GM21529 (cell line): ENCODE data around the gene ADGRB3.
"Not testable (repeated sequence)": the region's sequence is repeated elsewhere in the genome, so short reads cannot be mapped to it uniquely, and the experiment has no call there.

ENCODE experiments used
- ATAC-seq: cut with Tn5 transposase; IDR thresholded peaks from one replicate; pipeline ENCODE4 v1.9.1; 2021; ENCODE audit not compliant: unreplicated experiment

ADGRB3 gene

GRCh38 chr6:68912805-68913204, 277.7 kb downstream of the ADGRB3 start:
- not testable (repeated sequence) for ATAC-seq

DNA sequence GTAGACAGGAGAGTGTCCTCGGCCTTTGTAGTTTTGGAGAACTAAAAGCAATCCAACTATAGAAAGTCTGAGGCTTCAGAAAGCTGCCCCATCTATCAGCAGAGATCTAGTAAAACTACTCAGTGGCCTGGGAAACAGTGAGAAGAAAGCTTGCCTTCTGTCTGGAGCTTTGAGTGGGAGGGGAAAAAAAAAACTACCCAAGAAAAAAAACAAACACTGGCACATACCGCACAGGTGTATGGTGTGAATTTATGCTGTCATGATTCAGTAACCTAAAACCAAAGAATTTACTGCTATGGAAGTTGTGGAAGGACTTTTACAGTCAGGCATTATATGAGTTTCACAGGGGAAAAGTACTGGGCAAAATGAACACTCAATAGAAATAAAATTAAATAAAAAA, 280.5 kb downstream of the ADGRB3 start:
- ATAC-seq, result no peak

- ATAC-seq, result no peak
Observed at GRCh38 chr6:68919537-68919936, 284.5 kb downstream of the ADGRB3 start.

DNA sequence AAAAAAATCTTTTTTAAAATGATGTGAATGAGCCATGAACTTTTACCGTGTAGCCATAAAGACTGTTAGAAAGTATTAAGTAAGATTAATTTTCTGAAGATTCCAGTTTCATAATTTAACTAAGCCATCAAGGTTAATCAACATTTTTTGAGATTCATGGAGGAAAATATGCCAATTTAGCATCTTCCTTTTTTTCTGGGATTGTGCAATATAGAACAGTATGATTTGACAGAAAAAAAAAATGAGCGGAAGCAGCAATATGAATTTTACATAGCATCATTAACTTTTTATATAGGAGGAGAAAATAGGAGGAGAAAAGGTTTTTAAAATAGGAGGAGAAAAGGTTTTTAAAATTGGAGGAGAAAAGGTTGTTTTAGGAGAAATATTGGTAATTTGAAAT, 306.3 kb downstream of the ADGRB3 start:
- no peak for ATAC-seq

GRCh38 chr6:68947721-68948120, 312.6 kb downstream of the ADGRB3 start:
- ATAC-seq, result no peak

DNA sequence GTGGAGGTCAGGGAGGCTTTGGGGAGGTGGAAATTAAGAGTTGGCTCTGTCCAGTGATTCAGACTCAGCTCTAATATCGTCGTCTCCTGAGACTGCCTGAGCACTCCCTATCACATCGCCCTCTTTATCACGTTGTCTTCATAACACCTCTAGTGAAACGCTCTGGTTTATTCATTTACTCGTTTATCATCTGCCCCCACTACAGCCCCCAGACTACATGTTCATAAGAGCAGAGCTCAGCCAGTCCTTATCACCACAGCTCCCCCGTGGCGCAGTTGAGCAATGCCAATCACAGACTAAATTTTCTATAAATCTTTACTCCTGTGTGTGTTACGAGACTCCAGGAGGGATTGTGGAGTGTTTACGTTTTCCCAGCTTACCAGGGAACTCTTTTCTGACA, 316.2 kb downstream of the ADGRB3 start:
- ATAC-seq, result no peak

GRCh38 chr6:68958327-68958726, 323.2 kb downstream of the ADGRB3 start:
- ATAC-seq, result no peak

- ATAC-seq, result peak; percentile 73
Observed at GRCh38 chr6:68967549-68968300, 332.6 kb downstream of the ADGRB3 start.

DNA sequence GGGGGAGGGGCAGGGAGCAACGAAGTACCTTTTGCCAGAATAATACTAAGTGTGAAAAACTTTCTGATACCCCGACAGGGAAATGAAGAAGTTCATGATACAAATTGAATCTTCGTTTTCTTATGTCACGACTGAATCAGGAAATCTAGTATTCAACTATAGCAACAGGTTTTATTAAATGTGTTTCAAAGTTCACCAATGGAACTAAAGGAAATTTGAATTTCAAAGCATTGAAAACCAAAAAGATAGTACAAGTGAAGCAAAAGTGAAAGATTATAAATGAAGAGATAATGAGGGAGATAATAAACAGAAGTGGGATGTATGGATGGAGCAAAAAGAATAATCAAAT, 333.2 kb downstream of the ADGRB3 start:
- no peak for ATAC-seq

DNA sequence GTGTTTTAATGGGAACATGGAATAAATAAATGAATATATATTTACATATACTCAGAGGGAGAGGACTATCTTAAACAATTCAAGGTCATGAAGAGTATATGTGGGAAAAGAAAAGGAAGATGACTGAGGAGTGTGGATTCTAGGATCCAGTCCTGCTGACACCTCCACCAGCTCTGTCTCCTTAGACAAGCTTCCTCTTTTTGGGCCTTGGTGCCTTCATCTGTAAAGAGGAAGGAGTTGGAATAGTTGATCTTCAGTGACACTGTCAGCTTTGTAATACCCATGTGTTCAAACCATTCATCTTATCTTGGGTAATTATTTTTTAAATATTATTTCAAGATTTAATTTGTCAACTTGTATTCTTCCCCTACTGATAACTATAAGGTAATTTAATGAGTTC, 338.0 kb downstream of the ADGRB3 start:
- ATAC-seq, result no peak

DNA sequence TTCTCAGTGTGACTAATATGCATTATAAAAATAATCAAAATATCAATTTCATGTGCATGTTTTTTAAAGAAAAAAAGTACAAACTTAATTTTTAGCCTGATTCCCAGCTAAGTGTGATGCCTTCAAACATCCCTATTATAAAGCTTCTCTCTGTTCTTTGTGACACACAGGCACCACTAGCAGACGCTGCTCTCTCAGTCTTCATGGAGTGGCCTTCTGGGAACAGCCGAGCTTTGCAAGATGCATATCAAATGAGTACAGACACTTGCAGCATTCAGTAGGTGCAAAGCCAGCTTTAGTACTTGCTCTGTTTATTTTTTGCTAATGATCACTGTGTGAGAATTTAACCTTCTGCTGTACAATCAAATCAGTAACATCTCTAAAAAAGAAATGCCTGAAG, 340.0 kb downstream of the ADGRB3 start:
- ATAC-seq, result no peak

DNA sequence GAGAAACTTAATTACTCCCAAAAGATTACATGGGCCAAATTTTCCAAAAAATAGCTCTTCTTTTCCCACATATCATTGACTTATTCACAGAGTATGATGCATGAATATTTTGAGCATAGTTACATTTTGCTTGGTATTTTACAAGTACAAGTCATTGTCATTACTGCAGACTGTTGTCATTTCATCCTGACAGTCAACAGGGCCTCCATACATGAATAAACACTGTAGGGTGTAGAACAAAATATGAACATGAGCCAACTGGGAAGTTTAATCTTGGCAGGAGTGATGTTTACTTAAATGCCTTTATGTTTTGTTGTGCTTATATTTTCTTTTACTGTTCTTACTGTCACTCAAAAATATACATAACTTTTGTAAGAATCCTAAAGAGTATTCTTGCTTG, 340.7 kb downstream of the ADGRB3 start:
- no peak for ATAC-seq

DNA sequence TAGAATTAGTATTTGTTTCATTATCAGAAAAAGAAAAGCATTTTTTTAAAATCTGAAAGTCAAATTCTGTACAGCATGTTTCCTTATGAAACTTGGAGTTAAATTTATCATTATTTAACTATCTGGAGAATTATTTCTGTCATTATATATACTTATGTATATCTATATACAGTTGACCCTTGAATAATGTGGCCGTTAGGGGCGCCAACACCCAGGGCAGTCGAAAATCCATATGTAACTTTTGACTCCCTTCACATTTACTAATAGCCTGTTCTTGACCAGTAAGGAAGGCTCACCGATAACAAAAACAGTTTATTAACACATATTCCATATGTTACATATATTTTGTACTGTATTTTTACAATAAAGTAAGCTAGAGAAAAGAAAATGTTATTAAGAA, 341.2 kb downstream of the ADGRB3 start:
- ATAC-seq, result no peak

- ATAC-seq, result no peak
Observed at GRCh38 chr6:68978411-68978810, 343.3 kb downstream of the ADGRB3 start.

- not testable (repeated sequence) for ATAC-seq
Observed at GRCh38 chr6:68981668-68982067, 346.6 kb downstream of the ADGRB3 start.

DNA sequence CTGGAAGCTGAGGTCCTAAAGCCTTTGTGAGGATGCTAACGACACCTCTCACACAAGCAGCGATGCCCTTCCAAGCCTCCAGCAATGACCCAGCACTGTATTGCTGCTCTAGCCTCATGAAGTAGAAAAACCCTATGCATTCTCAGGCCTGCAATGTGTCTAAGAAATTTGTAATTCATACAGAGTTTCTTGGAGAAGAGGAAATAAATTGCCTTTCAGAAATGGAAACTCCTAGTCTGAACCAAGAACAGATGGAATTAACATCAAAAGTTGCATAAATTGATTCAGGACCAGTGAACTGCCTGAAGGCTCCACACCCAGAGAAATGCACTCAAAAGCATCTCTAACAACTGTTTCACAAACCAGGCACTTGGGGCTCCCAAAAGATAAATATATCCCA, 353.6 kb downstream of the ADGRB3 start:
- no peak for ATAC-seq

DNA sequence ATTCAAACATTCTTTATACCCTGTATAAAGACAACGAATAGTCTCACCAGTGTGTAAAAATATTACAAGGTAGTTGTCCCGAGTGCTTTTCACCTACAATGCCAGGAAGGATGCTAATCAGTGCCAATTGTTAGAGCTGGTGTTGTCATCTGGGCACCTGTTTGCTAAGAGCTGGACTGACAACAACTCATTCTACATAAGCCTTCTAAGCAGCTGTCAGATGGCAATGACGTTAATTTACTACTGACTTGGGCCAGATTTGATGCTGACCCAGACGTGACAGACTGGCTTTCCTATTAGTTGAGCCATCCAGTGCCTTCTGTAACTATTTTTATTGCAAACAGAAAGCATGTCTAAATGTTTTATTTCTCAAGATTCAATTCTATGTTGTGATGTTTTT, 355.2 kb downstream of the ADGRB3 start:
- ATAC-seq, result no peak

DNA sequence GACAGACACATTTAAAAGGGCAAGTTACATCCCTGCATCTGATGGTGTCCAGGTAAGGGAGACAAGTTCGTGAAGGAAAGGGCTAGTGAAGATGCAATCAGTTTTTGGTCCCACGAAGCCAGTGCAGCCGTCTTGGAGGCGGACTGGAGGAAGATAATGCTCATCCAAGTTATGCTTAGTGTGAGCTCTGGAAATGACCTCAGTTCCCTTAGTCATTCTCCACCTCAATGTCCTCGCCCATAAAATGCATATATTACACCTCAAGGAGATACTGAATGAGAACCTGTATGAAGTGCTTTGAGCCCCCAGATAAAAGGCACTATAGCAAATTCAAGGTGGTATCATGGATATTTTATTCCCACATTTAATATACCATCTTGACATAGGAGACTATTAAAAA, 358.8 kb downstream of the ADGRB3 start:
- ATAC-seq, result no peak

- no peak for ATAC-seq
Observed at GRCh38 chr6:68994521-68994920, 359.4 kb downstream of the ADGRB3 start.

DNA sequence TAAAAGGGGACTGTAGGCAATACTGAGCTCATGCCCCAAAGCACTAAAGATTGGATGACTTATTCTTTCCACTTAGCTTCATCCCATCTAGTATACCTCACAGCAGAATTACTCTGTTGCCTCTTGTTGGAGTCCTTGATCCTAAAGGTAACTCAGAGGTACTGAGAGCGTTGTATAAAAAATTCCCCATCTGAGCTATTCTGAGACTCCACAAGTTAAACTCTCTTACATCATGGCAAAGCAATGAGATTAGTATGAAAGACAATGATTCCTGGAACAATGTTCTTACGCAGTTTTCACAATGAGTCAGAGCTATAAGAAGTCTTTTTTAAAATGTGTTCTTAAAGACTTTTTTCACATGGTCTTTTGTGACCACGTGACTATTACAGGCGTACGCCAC, 370.1 kb downstream of the ADGRB3 start:
- ATAC-seq, result no peak

DNA sequence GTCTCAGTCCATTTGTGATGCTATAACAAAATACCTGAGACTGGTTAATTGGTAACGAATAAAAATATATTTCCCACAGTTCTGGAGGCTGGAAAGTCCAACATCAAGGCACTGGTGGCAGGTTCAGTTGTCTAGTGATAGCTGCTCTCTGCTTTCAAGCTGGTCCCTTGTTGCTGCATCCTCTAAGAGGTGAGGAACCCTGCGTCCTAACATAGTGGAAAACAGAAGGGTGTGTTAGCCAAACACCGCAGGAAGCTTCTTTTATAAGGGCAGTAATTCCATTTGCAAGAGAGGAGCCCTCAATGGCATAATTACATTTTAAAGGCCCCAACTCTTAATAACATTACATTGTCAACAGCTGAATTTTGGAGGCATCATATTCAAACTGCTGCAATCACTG, 372.7 kb downstream of the ADGRB3 start:
- ATAC-seq, result no peak

- ATAC-seq, result no peak
Observed at GRCh38 chr6:69012211-69012610, 377.1 kb downstream of the ADGRB3 start.

GRCh38 chr6:69012876-69013275, 377.8 kb downstream of the ADGRB3 start:
- no peak for ATAC-seq
